SK-N-MC (cell line): ENCODE results near the gene RNF187.

Experiments used
- EZH2 ChIP-seq: fragments of 200-600 bp; sonication (generic); IDR thresholded peaks from one replicate; pipeline ENCODE4 v1.6.1; 2017; ENCODE audit warnings: antibody characterized with exemption
- POLR2AphosphoS5 ChIP-seq: IDR thresholded peaks from 2 replicates; pipeline ENCODE4 v1.6.1; 2012; ENCODE audit warnings: mild to moderate bottlenecking, low read depth, low read length, borderline replicate concordance

- no peak for TF ChIP-seq EZH2
- TF ChIP-seq POLR2AphosphoS5, result no peak
These were observed 41.7 kb upstream of the RNF187 start for GRCh38 chr1:228445490-228445842.
